Kidney (tissue), 14 donors: Measurements from ENCODE around the gene ITPKA. TPM values are rescaled to one million over a fixed set of nuclear protein-coding genes. Genes with fewer than 3 reads are reported as not detected.
A peak's percentile ranks its signal among the peaks of the same experiment; 100 is the strongest.
"Not testable (repeated sequence)": the region's sequence is repeated elsewhere in the genome, so short reads cannot be mapped to it uniquely, and the experiment has no call there.

Source experiments
- DNase-seq, 5 donors: peaks; one replicate each; pipeline ENCODE4 v3.0.0-alpha.2; 2013 to 2020
- FAIRE-seq: peaks from 2 replicates; lab custom pipeline; 2012; peaks lifted over from hg19 to GRCh38; lab: Jason Lieb, UNC
- H3K27ac ChIP-seq, 2 donors: one replicate each; pipeline ENCODE4 v1.7.0; 2013; ENCODE audit warnings: low read depth in 2 of 2, low read length in 2 of 2, inconsistent platforms in 1 of 2
- H3K27me3 ChIP-seq: one replicate; pipeline ENCODE4 v1.7.1; 2013; ENCODE audit warnings: low read length, inconsistent platforms; ENCODE audit not compliant: control insufficient read depth, insufficient read depth
- H3K36me3 ChIP-seq, 3 donors: one replicate each; pipeline versions ENCODE4 v1.7.0 to v1.7.1; 2013; ENCODE audit warnings: low read length in 3 of 3, control low read depth in 1 of 3, inconsistent platforms in 1 of 3; ENCODE audit not compliant: insufficient read depth in 3 of 3, control insufficient read depth in 2 of 3
- H3K4me1 ChIP-seq, 3 donors: one replicate each; pipeline versions ENCODE4 v1.7.0 to v1.7.1; 2013; ENCODE audit warnings: low read length in 3 of 3, inconsistent platforms in 1 of 3, low read depth in 1 of 3; ENCODE audit not compliant: control insufficient read depth in 2 of 3, insufficient read depth in 2 of 3
- H3K4me3 ChIP-seq, 3 donors: one replicate each; pipeline versions ENCODE4 v1.7.0 to v1.8.1; 2013; ENCODE audit warnings: low read length in 3 of 3, control low read depth in 1 of 3, inconsistent platforms in 1 of 3
- H3K9ac ChIP-seq, 3 donors: one replicate each; pipeline versions ENCODE4 v1.7.0 to v1.7.1; 2013; ENCODE audit warnings: low read length in 3 of 3, control low read depth in 1 of 3, inconsistent platforms in 1 of 3
- H3K9me3 ChIP-seq, 3 donors: one replicate each; pipeline versions ENCODE4 v1.7.0 to v1.7.1; 2013; ENCODE audit warnings: low read length in 3 of 3, control low read depth in 1 of 3, inconsistent platforms in 1 of 3; ENCODE audit not compliant: control insufficient read depth in 2 of 3, insufficient read depth in 1 of 3
- intact Hi-C: fragments of 100-400 bp; cut with DNase I; formaldehyde crosslinking; loops from one replicate; pipeline ENCODE4 v1.11.1; 2022
- polyA plus RNA-seq: library from polyadenylated mRNA; stranded (reverse); fragments of 350-450 nt; fragmentation: Illumina TruSeq; extraction: RNeasy Lipid Tissue Mini Kit (QIAGEN cat#74804); gene quantifications from one replicate; pipeline ENCODE4 v1.2.3, GENCODE V29; 2014; ENCODE audit warnings: low read depth, low replicate concordance; ENCODE audit not compliant: insufficient read depth
- total RNA-seq: library from RNA; stranded (reverse); fragmentation: NEBNext Ultra II Directional; extraction: Animal tissue kit (Norgen Biotek cat#: 25700); gene quantifications from one replicate; pipeline ENCODE4 v1.2.1, GENCODE V29; 2021
- TF ChIP-seq, protein P1 (sequence below): IDR thresholded peaks from 3 replicates; pipeline ENCODE4 v1.5.1; 2012; ENCODE audit warnings: mild to moderate bottlenecking, moderate library complexity, borderline replicate concordance; ENCODE audit not compliant: insufficient read depth; ENCODE audit errors: extremely low read depth
- donor health status: control.
- donor health status: control.
- donor health status: control.
- donor health status: control.
- donor health status: control.
- donor health status: DM: yes; HTN: yes; CAD: no.
- donor health status: Normal renal cell carcinoma (clear cell type).

Gene ITPKA
- total and polyA plus RNA-seq, 2 donors from 2014 or later: 0.66 TPM; not detected in 1

GRCh38 chr15:41464889-41465580, 28.6 kb upstream of the ITPKA start:
- no peak for FAIRE-seq
- intact Hi-C loops: no loop called here
- Histone ChIP-seq H3K27me3 (no peaks in the 10 kb centered on the region), H3K9me3 (no peaks in the 10 kb centered on the region), H3K9ac (no peak overlapping the region), H3K36me3 (peaks cover 2 to 23% (median 7%) of the 10 kb centered on the region in 3 donors), H3K4me1 (no peaks in the 10 kb centered on the region), H3K4me3 (no peak overlapping the region), H3K27ac (no peak overlapping the region)
- TF ChIP-seq, protein P1, sequence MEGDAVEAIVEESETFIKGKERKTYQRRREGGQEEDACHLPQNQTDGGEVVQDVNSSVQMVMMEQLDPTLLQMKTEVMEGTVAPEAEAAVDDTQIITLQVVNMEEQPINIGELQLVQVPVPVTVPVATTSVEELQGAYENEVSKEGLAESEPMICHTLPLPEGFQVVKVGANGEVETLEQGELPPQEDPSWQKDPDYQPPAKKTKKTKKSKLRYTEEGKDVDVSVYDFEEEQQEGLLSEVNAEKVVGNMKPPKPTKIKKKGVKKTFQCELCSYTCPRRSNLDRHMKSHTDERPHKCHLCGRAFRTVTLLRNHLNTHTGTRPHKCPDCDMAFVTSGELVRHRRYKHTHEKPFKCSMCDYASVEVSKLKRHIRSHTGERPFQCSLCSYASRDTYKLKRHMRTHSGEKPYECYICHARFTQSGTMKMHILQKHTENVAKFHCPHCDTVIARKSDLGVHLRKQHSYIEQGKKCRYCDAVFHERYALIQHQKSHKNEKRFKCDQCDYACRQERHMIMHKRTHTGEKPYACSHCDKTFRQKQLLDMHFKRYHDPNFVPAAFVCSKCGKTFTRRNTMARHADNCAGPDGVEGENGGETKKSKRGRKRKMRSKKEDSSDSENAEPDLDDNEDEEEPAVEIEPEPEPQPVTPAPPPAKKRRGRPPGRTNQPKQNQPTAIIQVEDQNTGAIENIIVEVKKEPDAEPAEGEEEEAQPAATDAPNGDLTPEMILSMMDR: no peak
- DNase-seq: no peak

- Histone ChIP-seq H3K36me3 (peaks cover 7 to 27% (median 9%) of the 10 kb centered on the region in 3 donors), H3K9ac (no peak overlapping the region), H3K9me3 (no peaks in the 10 kb centered on the region), H3K4me3 (no peak overlapping the region), H3K27me3 (no peaks in the 10 kb centered on the region), H3K4me1 (no peaks in the 10 kb centered on the region), H3K27ac (no peak overlapping the region)
- FAIRE-seq: no peak
- peak in 2 of 5 donors; percentile 62 to 64 for DNase-seq
- TF ChIP-seq, protein P1: peak; percentile 61
- intact Hi-C loops: no loop called here
Measured at GRCh38 chr15:41465822-41466421, 27.8 kb upstream of the ITPKA start.

GRCh38 chr15:41466711-41467110, 27.0 kb upstream of the ITPKA start:
- Histone ChIP-seq H3K27me3 (no peaks in the 10 kb centered on the region), H3K4me3 (no peak overlapping the region), H3K9ac (no peak overlapping the region), H3K36me3 (peaks cover 9 to 34% (median 11%) of the 10 kb centered on the region in 3 donors), H3K27ac (no peak overlapping the region), H3K9me3 (no peaks in the 10 kb centered on the region), H3K4me1 (no peaks in the 10 kb centered on the region)
- intact Hi-C loops: no loop called here
- FAIRE-seq: no peak
- no peak for DNase-seq
- TF ChIP-seq, protein P1: no peak

DNA sequence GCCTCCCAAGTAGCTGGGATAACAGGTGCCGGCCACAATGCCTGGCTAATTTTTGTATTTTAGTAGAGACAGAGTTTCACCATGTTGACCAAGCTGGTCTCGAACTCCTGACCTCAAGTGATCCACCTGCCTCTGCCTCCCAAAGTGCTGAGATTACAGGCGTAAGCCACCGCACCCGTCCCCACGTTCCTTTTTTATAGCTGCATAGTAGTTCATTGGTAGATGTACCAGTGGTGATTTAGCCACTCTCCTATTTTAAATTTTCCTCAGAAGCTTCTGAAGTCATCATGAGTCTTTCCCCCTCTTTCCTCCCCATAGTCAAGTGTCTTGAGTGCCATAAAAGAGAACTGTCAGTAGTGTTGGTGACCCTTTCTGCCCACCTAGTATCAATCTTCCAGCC, 24.0 kb upstream of the ITPKA start:
- peaks cover 13 to 43% (median 16%) of the 10 kb centered on the region in 3 donors for H3K36me3 ChIP-seq
- H3K27me3 ChIP-seq, intact Hi-C loops, H3K9ac ChIP-seq, H3K27ac ChIP-seq, FAIRE-seq, DNase-seq, H3K4me1 ChIP-seq, H3K9me3 ChIP-seq, H3K4me3 ChIP-seq: not testable (repeated sequence)
